Endothelial cell of umbilical vein (primary cell): ENCODE data around the gene SEMA3G. TPM values are rescaled to one million over a fixed set of nuclear protein-coding genes. Genes with fewer than 3 reads are reported as not detected.

Source experiments
- BruUV-seq: library from RNA; stranded (reverse); fragments of 400-500 nt; replicated peaks from 2 replicates; lab custom pipeline; 2021; lab: Mats Ljungman, UMichigan
- CTCF ChIA-PET: fragments of 300-600, 350-600 bp; sonication (Branson Sonifier 250); formaldehyde crosslinking; loops from one replicate; lab custom pipeline; 2021; ENCODE audit warnings: antibody characterized with exemption, inconsistent platforms; lab: Charles Lee
- POLR2A ChIA-PET: fragments of 300-600, 350-600 bp; sonication (Branson Sonifier 250); formaldehyde crosslinking; loops from one replicate; lab custom pipeline; 2021; ENCODE audit warnings: antibody characterized with exemption, inconsistent platforms; lab: Charles Lee
- DNase-seq: peaks from one replicate; pipeline ENCODE4 v3.0.0-alpha.2; 2011; ENCODE audit warnings: low read depth, low spot score
- FAIRE-seq: peaks from 2 replicates; lab custom pipeline; 2011; peaks lifted over from hg19 to GRCh38; lab: Jason Lieb, UNC
- H2AFZ ChIP-seq: 2 replicates; pipeline ENCODE4 v1.6.0; 2012; ENCODE audit warnings: low read depth, low read length, control low read depth, inconsistent platforms
- H3K27ac ChIP-seq: 2 replicates; pipeline ENCODE4 v1.5.1; 2011; ENCODE audit warnings: low read depth, mild to moderate bottlenecking, control low read depth, low read length, moderate library complexity; ENCODE audit not compliant: insufficient read depth
- H3K27me3 ChIP-seq, 2 experiments: 2 replicates each; pipeline versions ENCODE4 v1.6.0 to v1.6.1; 2011; ENCODE audit warnings: low read length in 2 of 2, mixed read lengths in 1 of 2; ENCODE audit not compliant: control insufficient read depth in 2 of 2, insufficient read depth in 2 of 2
- H3K36me3 ChIP-seq, 2 experiments: 2 replicates in 1 of 2; 3 replicates in 1 of 2; pipeline ENCODE4 v1.5.1; 2011; ENCODE audit warnings: low read length in 2 of 2, mild to moderate bottlenecking in 1 of 2, moderate library complexity in 1 of 2; ENCODE audit not compliant: control insufficient read depth in 2 of 2, insufficient read depth in 2 of 2; ENCODE audit errors: extremely low read depth in 1 of 2
- H3K4me1 ChIP-seq: 3 replicates; pipeline ENCODE4 v1.5.1; 2011; ENCODE audit warnings: mild to moderate bottlenecking, low read length; ENCODE audit not compliant: control insufficient read depth, insufficient read depth; ENCODE audit errors: extremely low read depth
- H3K4me2 ChIP-seq: 2 replicates; pipeline ENCODE4 v1.6.1; 2011; ENCODE audit warnings: low read length, control low read depth, mixed read lengths; ENCODE audit not compliant: insufficient read depth
- H3K4me3 ChIP-seq, 3 experiments: fragments of 200-600 bp in 1 of 3; sonication (generic), shearing (Covaris generic) in 1 of 3; replicated peaks in 1 of 3; 2 replicates each; pipeline ENCODE4 v1.5.1; 2011 to 2016; ENCODE audit warnings: control low read depth in 3 of 3, low read length in 3 of 3, mild to moderate bottlenecking in 2 of 3, inconsistent platforms in 1 of 3, low read depth in 1 of 3, moderate library complexity in 1 of 3; ENCODE audit not compliant: insufficient read depth in 1 of 3
- H3K79me2 ChIP-seq: 2 replicates; pipeline ENCODE4 v1.6.0; 2012; ENCODE audit warnings: low read length, inconsistent platforms; ENCODE audit not compliant: control insufficient read depth, insufficient read depth
- H3K9ac ChIP-seq: replicated peaks from 2 replicates; pipeline ENCODE3; 2011; ENCODE audit warnings: low read length, control low read depth; ENCODE audit not compliant: insufficient read depth; ENCODE audit errors: extremely low read depth
- H3K9me1 ChIP-seq: replicated peaks from 3 replicates; pipeline ENCODE4 v1.6.0; 2011; ENCODE audit warnings: mild to moderate bottlenecking, low read length; ENCODE audit not compliant: control insufficient read depth, insufficient read depth; ENCODE audit errors: extremely low read depth
- H3K9me3 ChIP-seq: replicated peaks from 2 replicates; pipeline ENCODE4 v1.5.1; 2012; ENCODE audit warnings: low read length, inconsistent platforms; ENCODE audit not compliant: control insufficient read depth, insufficient read depth
- H4K20me1 ChIP-seq: replicated peaks from 2 replicates; pipeline ENCODE3; 2011; ENCODE audit warnings: mild to moderate bottlenecking, low read length; ENCODE audit not compliant: control insufficient read depth, insufficient read depth; ENCODE audit errors: extremely low read depth
- CTCF ChIP-seq, 2 donors: IDR thresholded peaks; 1 replicate in 1 of 2; 2 replicates in 1 of 2; pipeline ENCODE4 v1.5.1; 2011; ENCODE audit warnings: low read length in 2 of 2, mild to moderate bottlenecking in 2 of 2, moderate library complexity in 2 of 2, control low read depth in 1 of 2, inconsistent platforms in 1 of 2, low read depth in 1 of 2; ENCODE audit not compliant: insufficient read depth in 1 of 2; ENCODE audit errors: extremely low read depth in 1 of 2
- EZH2 ChIP-seq: IDR thresholded peaks from 2 replicates; pipeline ENCODE4 v1.6.1; 2012; ENCODE audit warnings: borderline replicate concordance, low read depth, mild to moderate bottlenecking, moderate library complexity, low read length, inconsistent platforms; ENCODE audit not compliant: severe bottlenecking
- FOS ChIP-seq: IDR thresholded peaks from 2 replicates; pipeline ENCODE4 v1.6.1; 2011; ENCODE audit warnings: mild to moderate bottlenecking, low read length, moderate library complexity, borderline replicate concordance; ENCODE audit not compliant: insufficient read depth
- GATA2 ChIP-seq: IDR thresholded peaks from 2 replicates; pipeline ENCODE4 v1.7.0; 2011; ENCODE audit warnings: low read depth, mild to moderate bottlenecking, moderate library complexity, mixed read lengths, low read length; ENCODE audit not compliant: insufficient read length, insufficient read depth
- JUN ChIP-seq: IDR thresholded peaks from 2 replicates; pipeline ENCODE4 v1.6.1; 2011; ENCODE audit warnings: borderline replicate concordance, low read depth; ENCODE audit not compliant: insufficient read length, insufficient read depth
- MAX ChIP-seq: IDR thresholded peaks from 2 replicates; pipeline ENCODE4 v1.6.1; 2011; ENCODE audit not compliant: insufficient read depth, insufficient read length
- MYC ChIP-seq: IDR thresholded peaks from one replicate; pipeline ENCODE4 v1.6.1; 2011; ENCODE audit warnings: mild to moderate bottlenecking, low read depth, low read length
- POLR2A ChIP-seq: IDR thresholded peaks from 2 replicates; pipeline ENCODE4 v1.6.1; 2012; ENCODE audit warnings: low read depth, mild to moderate bottlenecking, control low read depth, low read length
- POLR2AphosphoS5 ChIP-seq: IDR thresholded peaks from 2 replicates; pipeline ENCODE4 v1.6.1; 2012; ENCODE audit warnings: low read depth, mild to moderate bottlenecking, control low read depth, low read length, moderate library complexity; ENCODE audit not compliant: insufficient read depth
- dilution Hi-C: fragments of 300-500 bp; cut with MboI; formaldehyde crosslinking; loops from one replicate; pipeline ENCODE4 v1.15.0; 2019; ENCODE audit warnings: low sequenced_read_pairs; ENCODE audit not compliant: extremely low pct_ligation_motif_present
- intact Hi-C: fragments of 100-400 bp; cut with micrococcal nuclease; formaldehyde crosslinking; loops from one replicate; pipeline ENCODE4 v1.10.0; 2022
- polyA plus RNA-seq, 4 experiments: library from polyadenylated mRNA; depleted of rRNA in 3 of 4; stranded (reverse) in 3 of 4; unstranded in 1 of 4; fragments of >200 nt; gene quantifications; 2 replicates each; pipeline versions ENCODE4 v1.2.1 to v1.2.3, GENCODE V29; 2011 to 2012; ENCODE audit warnings: missing spikeins in 1 of 4
- total RNA-seq: library from RNA; stranded (reverse); gene quantifications from 2 replicates; pipeline ENCODE4 v1.2.3, GENCODE V29; 2021

Gene SEMA3G
- total and polyA plus RNA-seq, 2 donors (not counting 3 experiments of a cell fraction or from before 2014, with no cell fraction given): 22.6 to 27.9 TPM

GRCh38 chr3:52480768-52481715, 36.1 kb upstream of the SEMA3G start:
- H3K36me3 ChIP-seq: peaks cover 18 to 83% of the 10 kb centered on the region in 2 experiments
- H3K79me2 ChIP-seq: no peaks in the 10 kb centered on the region
- no TSS peak for BruUV-seq
- POLR2A ChIA-PET: no interaction called here
- H3K27me3 ChIP-seq: no peaks in the 10 kb centered on the region
- intact Hi-C loops (no loop called here), dilution Hi-C loops (no loop called here)
- DNase-seq: no peak
- no peaks in the 10 kb centered on the region for H3K4me1 ChIP-seq
- no peaks in the 10 kb centered on the region for H3K9me1 ChIP-seq
- no peak for FAIRE-seq
- no peak overlapping the region for H2AFZ ChIP-seq
- H3K9me3 ChIP-seq: no peaks in the 10 kb centered on the region
- no peak overlapping the region for H3K4me2 ChIP-seq
- TF ChIP-seq JUN: no peak
- TF ChIP-seq POLR2A: no peak
- no peak for TF ChIP-seq POLR2AphosphoS5
- TF ChIP-seq MYC: no peak
- no peak for TF ChIP-seq FOS
- TF ChIP-seq GATA2: no peak
- no peak for TF ChIP-seq CTCF (IDR thresholded peaks at IDR 0.05; ENCODE audit: extremely low read depth in 1 of 2, insufficient read depth in 1 of 2, low read depth in 1 of 2, low read length in 2 of 2)
- no peak for TF ChIP-seq MAX
- no peak for TF ChIP-seq EZH2
- CTCF ChIA-PET: interaction anchor here (1.0 kb wide), 1 partner anchor 30 kb away, joined by 3 read pairs; no protein-coding TSS in a partner anchor
- H4K20me1 ChIP-seq: no peaks in the 10 kb centered on the region
- no peak overlapping the region for H3K4me3 ChIP-seq
- no peak overlapping the region for H3K27ac ChIP-seq
- H3K9ac ChIP-seq: no peak overlapping the region
